ENCODE results near the gene R3HCC1L.
"Not testable (repeated sequence)": the region's sequence is repeated elsewhere in the genome, so short reads cannot be mapped to it uniquely, and the experiment has no call there.

Gene R3HCC1L

GRCh38 chr10:98182351-98182915 is 48.0 kb downstream of the R3HCC1L start:
- DNase-seq = not testable (repeated sequence)

GRCh38 chr10:98186681-98187080 is 52.2 kb downstream of the R3HCC1L start:
- DNase-seq = no peak

- DNase-seq = not testable (repeated sequence)
These were observed 56.3 kb downstream of the R3HCC1L start for GRCh38 chr10:98190773-98191172.

- no peak for DNase-seq
These were observed 58.6 kb downstream of the R3HCC1L start for GRCh38 chr10:98193037-98193436.

GRCh38 chr10:98194633-98195032 is 60.2 kb downstream of the R3HCC1L start:
- no peak for DNase-seq

GRCh38 chr10:98195120-98195519 is 60.7 kb downstream of the R3HCC1L start:
- no peak for DNase-seq

GRCh38 chr10:98196985-98197384 is 62.5 kb downstream of the R3HCC1L start:
- no peak for DNase-seq

- no peak for DNase-seq
These were observed 67.3 kb downstream of the R3HCC1L start for GRCh38 chr10:98201760-98202159.

- no peak for DNase-seq
These were observed 67.9 kb downstream of the R3HCC1L start for GRCh38 chr10:98202378-98202777.

GRCh38 chr10:98205351-98205750 is 70.9 kb downstream of the R3HCC1L start:
- no peak for DNase-seq

GRCh38 chr10:98208925-98209324 is 74.5 kb downstream of the R3HCC1L start:
- no peak for DNase-seq

GRCh38 chr10:98209441-98209840 is 75.0 kb downstream of the R3HCC1L start:
- no peak for DNase-seq

GRCh38 chr10:98212196-98212595 is 77.7 kb downstream of the R3HCC1L start:
- DNase-seq = no peak

GRCh38 chr10:98213740-98214139 is 79.3 kb downstream of the R3HCC1L start:
- no peak for DNase-seq

- no peak for DNase-seq
These were observed 80.9 kb downstream of the R3HCC1L start for GRCh38 chr10:98215373-98215772.

GRCh38 chr10:98217801-98218200 is 83.3 kb downstream of the R3HCC1L start:
- no peak for DNase-seq

- DNase-seq = no peak
These were observed 89.4 kb downstream of the R3HCC1L start for GRCh38 chr10:98223874-98224273.

- DNase-seq = no peak
These were observed 90.1 kb downstream of the R3HCC1L start for GRCh38 chr10:98224509-98224908.

- no peak for DNase-seq
These were observed 90.5 kb downstream of the R3HCC1L start for GRCh38 chr10:98224996-98225395.

GRCh38 chr10:98226508-98227144 is 92.2 kb downstream of the R3HCC1L start:
- DNase-seq = no peak

- not testable (repeated sequence) for DNase-seq
These were observed 93.3 kb downstream of the R3HCC1L start for GRCh38 chr10:98227713-98228112.

GRCh38 chr10:98228266-98228665 is 93.8 kb downstream of the R3HCC1L start:
- DNase-seq = not testable (repeated sequence)

- DNase-seq = no peak
These were observed 97.0 kb downstream of the R3HCC1L start for GRCh38 chr10:98231417-98231816.

- DNase-seq = no peak
These were observed 101.4 kb downstream of the R3HCC1L start for GRCh38 chr10:98235846-98236245.

- DNase-seq = no peak
These were observed 102.4 kb downstream of the R3HCC1L start for GRCh38 chr10:98236862-98237261.
